A673 (cell line): ENCODE measurements around the gene TRIM29.

ENCODE experiments used
- CTCF ChIP-seq: fragments of 300-800, 200-600 bp; sonication (generic); conservative IDR thresholded peaks from 2 replicates; pipeline ENCODE4 v1.5.1; 2017; ENCODE audit warnings: low read depth, mild to moderate bottlenecking, antibody characterized with exemption, low read length, moderate library complexity, mixed read lengths
- EZH2 ChIP-seq: fragments of 200-600 bp; sonication (generic); IDR thresholded peaks from 2 replicates; pipeline ENCODE4 v1.6.1; 2017; ENCODE audit warnings: borderline replicate concordance, low read depth, mild to moderate bottlenecking, mixed read lengths, antibody characterized with exemption, low read length; ENCODE audit not compliant: poor library complexity, severe bottlenecking

- TF ChIP-seq CTCF: no peak
- no peak for TF ChIP-seq EZH2
Observed at GRCh38 chr11:120186774-120187591, 49.1 kb upstream of the TRIM29 start.
